ENCODE measurements around the gene GTPBP8. TPM values are rescaled to one million over a fixed set of nuclear protein-coding genes. Genes with fewer than 3 reads are reported as not detected.
A peak's percentile ranks its signal among the peaks of the same experiment; 100 is the strongest.

The GTPBP8 gene
- total and polyA plus RNA-seq, 10 of the 15 experiments (the other 5 are each of a cell fraction or from before 2014, with no cell fraction given): 10.3 to 29.0 (median 17.0) TPM

- Histone ChIP-seq H3K27me3 (replicated peaks in 1 of 2; ENCODE audit: control insufficient read depth in 2 of 2, insufficient read depth in 2 of 2, low read length in 1 of 2) (no peaks in the 10 kb centered on the region), H4K20me1 (ENCODE audit: control insufficient read depth, insufficient read depth) (no peaks in the 10 kb centered on the region), H3K4me2 (ENCODE audit: control insufficient read depth, insufficient read depth) (no peak overlapping the region), H3K4me3 (no peak overlapping the region), H3K36me3 (ENCODE audit: control insufficient read depth in 2 of 2, insufficient read depth in 2 of 2, low read length in 1 of 2) (no peaks in the 10 kb centered on the region), H3K9me3 (replicated peaks; ENCODE audit: control insufficient read depth, insufficient read depth, low read length) (no peaks in the 10 kb centered on the region), H3K4me1 (ENCODE audit: control insufficient read depth, insufficient read depth, low read length) (no peaks in the 10 kb centered on the region), H3K27ac (ENCODE audit: control insufficient read depth, insufficient read depth) (no peak overlapping the region), H3K9ac (ENCODE audit: control insufficient read depth, insufficient read depth, low read length) (no peak overlapping the region), H2AFZ (ENCODE audit: control insufficient read depth, low read depth, low read length) (no peak overlapping the region), H3K79me2 (ENCODE audit: control insufficient read depth, insufficient read depth, low read length) (no peaks in the 10 kb centered on the region)
- ChIA-PET RAD21 (ENCODE audit: unreplicated experiment) (interaction anchor here (1.2 to 2.7 kb wide), 4 partner anchors 253 to 392 kb away, joined by 3 to 13 read pairs (median 8); no protein-coding TSS in a partner anchor), POLR2A (interaction anchor here (0.7 kb wide), 1 partner anchor 339 kb away, joined by 3 read pairs; no protein-coding TSS in a partner anchor), CTCF (interaction anchor here (0.7 to 3.4 kb wide), 26 partner anchors 13 to 761 kb away, joined by 3 to 23 read pairs (median 5); no protein-coding TSS in a partner anchor), SMC1A (ENCODE audit: uncharacterized antibody, unreplicated experiment) (interaction anchor here (0.8 to 3.3 kb wide), 15 partner anchors 9 to 453 kb away, joined by 3 to 27 read pairs (median 4); no protein-coding TSS in a partner anchor)
- 59% methylated on average over 6 of the region's 6 CpGs for WGBS (ENCODE audit: insufficient coverage, insufficient replicate concordance, low lambda C conversion rate, missing lambda C conversion rate)
- no peak for DNase-seq (ENCODE audit: low read depth, low spot score)
- intact Hi-C loops (cut with micrococcal nuclease; ENCODE audit: unreplicated experiment): loop anchor here (2.0 kb wide), 2 partner anchors 301 to 393 kb away; no protein-coding TSS in a partner anchor
- TF ChIP-seq YBX1 (IDR thresholded peaks at IDR 0.05) (no peak), NFIC (IDR thresholded peaks at IDR 0.05; ENCODE audit: low read depth, low read length) (no peak), IKZF1 (conservative IDR thresholded peaks at IDR 0.05) (peak; percentile 45; the same call in 1 of the 2 replicates), CHD1 (IDR thresholded peaks at IDR 0.05; ENCODE audit: low read depth, low read length) (no peak), CTCF (IDR thresholded peaks at IDR 0.05 in 2 of 3, conservative IDR thresholded peaks at IDR 0.05 in 1 of 3; ENCODE audit: control insufficient read depth in 2 of 3, extremely low read depth in 1 of 3, insufficient read depth in 1 of 3, low read depth in 3 of 3, low read length in 3 of 3) (peak; percentile 72 to 92 (median 85)), IKZF2 (IDR thresholded peaks at IDR 0.05) (0 out of 4 replicates have a peak, but pooled peaks of 1 of the 2 experiments have one; percentile 21), CBX5 (IDR thresholded peaks at IDR 0.05; ENCODE audit: low read depth) (no peak), SMC3 (IDR thresholded peaks at IDR 0.05; ENCODE audit: borderline replicate concordance, low read length) (peak; percentile 56; the same call in 1 of the 2 replicates), RAD21 (IDR thresholded peaks at IDR 0.05; ENCODE audit: insufficient read depth, low read depth, low read length) (peak; percentile 61)
- peak; percentile 18 for FAIRE-seq
- in situ Hi-C loops (cut with MboI): no loop called here
- BruUV-seq (replicated peaks): no TSS peak
- ATAC-seq: peak; percentile 95
These were observed 44.7 kb downstream of the GTPBP8 start for GRCh38 chr3:113035387-113035982.

All from GM12878 (cell line).